GM23338 (cell line): ENCODE results near the gene DESI2.

Experiments
- CREB1 ChIP-seq: fragments of 250-450 bp; sonication (Bioruptor Pico); IDR thresholded peaks from 2 replicates; pipeline ENCODE4 v1.5.0; 2020; ENCODE audit warnings: low read depth, mild to moderate bottlenecking, moderate library complexity
- CTCF ChIP-seq, 2 experiments: fragments of 200-600 bp in 1 of 2; sonication (generic) in 1 of 2; conservative IDR thresholded peaks; 2 replicates each; pipeline versions ENCODE4 v1.5.1 to v1.6.1; 2016 to 2017; ENCODE audit warnings: antibody characterized with exemption in 2 of 2, low read depth in 2 of 2, mild to moderate bottlenecking in 2 of 2, moderate library complexity in 1 of 2
- EZH2 ChIP-seq: fragments of 200-600 bp; sonication (generic); IDR thresholded peaks from one replicate; pipeline ENCODE4 v1.8.0; 2017; ENCODE audit warnings: antibody characterized with exemption, mild to moderate bottlenecking, low read depth; ENCODE audit not compliant: unreplicated experiment
- EZH2phosphoT487 ChIP-seq: fragments of 200-600 bp; sonication (generic); IDR thresholded peaks from one replicate; pipeline ENCODE4 v1.8.1; 2018; ENCODE audit warnings: antibody characterized with exemption; ENCODE audit not compliant: unreplicated experiment
- JUNB ChIP-seq: IDR thresholded peaks from one replicate; pipeline ENCODE4 v1.6.1; 2016; ENCODE audit warnings: antibody characterized with exemption; ENCODE audit not compliant: unreplicated experiment
- NANOG ChIP-seq: IDR thresholded peaks from 2 replicates; pipeline ENCODE4 v1.6.1; 2016; ENCODE audit warnings: antibody characterized with exemption, borderline replicate concordance
- POLR2AphosphoS5 ChIP-seq: IDR thresholded peaks from 2 replicates; pipeline ENCODE4 v1.6.1; 2016; ENCODE audit warnings: antibody characterized with exemption, low read depth
- ZNF114 ChIP-seq: fragments of 250-450 bp; sonication (Bioruptor Pico); IDR thresholded peaks from 2 replicates; pipeline ENCODE4 v1.5.0; 2020; ENCODE audit warnings: mild to moderate bottlenecking, moderate library complexity
- TF ChIP-seq, protein P1 (sequence below): IDR thresholded peaks from one replicate; pipeline ENCODE4 v1.6.1; 2018; ENCODE audit warnings: antibody characterized with exemption; ENCODE audit not compliant: unreplicated experiment
- TF ChIP-seq, protein P2 (sequence below): fragments of 250-450 bp; sonication (Bioruptor Pico); IDR thresholded peaks from 2 replicates; pipeline ENCODE4 v1.5.0; 2020; ENCODE audit warnings: mild to moderate bottlenecking, moderate library complexity

GRCh38 chr1:244672946-244673682 is 20.2 kb downstream of the DESI2 start:
- TF ChIP-seq POLR2AphosphoS5 (no peak), CTCF (conservative IDR thresholded peaks at IDR 0.05; ENCODE audit: low read depth in 2 of 2) (no peak), EZH2 (no peak), EZH2phosphoT487 (no peak), NANOG (no peak), CREB1 (no peak), JUNB (no peak), ZNF114 (CRISPR knock-in tag) (no peak)
- TF ChIP-seq, protein P1, sequence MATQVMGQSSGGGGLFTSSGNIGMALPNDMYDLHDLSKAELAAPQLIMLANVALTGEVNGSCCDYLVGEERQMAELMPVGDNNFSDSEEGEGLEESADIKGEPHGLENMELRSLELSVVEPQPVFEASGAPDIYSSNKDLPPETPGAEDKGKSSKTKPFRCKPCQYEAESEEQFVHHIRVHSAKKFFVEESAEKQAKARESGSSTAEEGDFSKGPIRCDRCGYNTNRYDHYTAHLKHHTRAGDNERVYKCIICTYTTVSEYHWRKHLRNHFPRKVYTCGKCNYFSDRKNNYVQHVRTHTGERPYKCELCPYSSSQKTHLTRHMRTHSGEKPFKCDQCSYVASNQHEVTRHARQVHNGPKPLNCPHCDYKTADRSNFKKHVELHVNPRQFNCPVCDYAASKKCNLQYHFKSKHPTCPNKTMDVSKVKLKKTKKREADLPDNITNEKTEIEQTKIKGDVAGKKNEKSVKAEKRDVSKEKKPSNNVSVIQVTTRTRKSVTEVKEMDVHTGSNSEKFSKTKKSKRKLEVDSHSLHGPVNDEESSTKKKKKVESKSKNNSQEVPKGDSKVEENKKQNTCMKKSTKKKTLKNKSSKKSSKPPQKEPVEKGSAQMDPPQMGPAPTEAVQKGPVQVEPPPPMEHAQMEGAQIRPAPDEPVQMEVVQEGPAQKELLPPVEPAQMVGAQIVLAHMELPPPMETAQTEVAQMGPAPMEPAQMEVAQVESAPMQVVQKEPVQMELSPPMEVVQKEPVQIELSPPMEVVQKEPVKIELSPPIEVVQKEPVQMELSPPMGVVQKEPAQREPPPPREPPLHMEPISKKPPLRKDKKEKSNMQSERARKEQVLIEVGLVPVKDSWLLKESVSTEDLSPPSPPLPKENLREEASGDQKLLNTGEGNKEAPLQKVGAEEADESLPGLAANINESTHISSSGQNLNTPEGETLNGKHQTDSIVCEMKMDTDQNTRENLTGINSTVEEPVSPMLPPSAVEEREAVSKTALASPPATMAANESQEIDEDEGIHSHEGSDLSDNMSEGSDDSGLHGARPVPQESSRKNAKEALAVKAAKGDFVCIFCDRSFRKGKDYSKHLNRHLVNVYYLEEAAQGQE, result no peak
- TF ChIP-seq, protein P2, sequence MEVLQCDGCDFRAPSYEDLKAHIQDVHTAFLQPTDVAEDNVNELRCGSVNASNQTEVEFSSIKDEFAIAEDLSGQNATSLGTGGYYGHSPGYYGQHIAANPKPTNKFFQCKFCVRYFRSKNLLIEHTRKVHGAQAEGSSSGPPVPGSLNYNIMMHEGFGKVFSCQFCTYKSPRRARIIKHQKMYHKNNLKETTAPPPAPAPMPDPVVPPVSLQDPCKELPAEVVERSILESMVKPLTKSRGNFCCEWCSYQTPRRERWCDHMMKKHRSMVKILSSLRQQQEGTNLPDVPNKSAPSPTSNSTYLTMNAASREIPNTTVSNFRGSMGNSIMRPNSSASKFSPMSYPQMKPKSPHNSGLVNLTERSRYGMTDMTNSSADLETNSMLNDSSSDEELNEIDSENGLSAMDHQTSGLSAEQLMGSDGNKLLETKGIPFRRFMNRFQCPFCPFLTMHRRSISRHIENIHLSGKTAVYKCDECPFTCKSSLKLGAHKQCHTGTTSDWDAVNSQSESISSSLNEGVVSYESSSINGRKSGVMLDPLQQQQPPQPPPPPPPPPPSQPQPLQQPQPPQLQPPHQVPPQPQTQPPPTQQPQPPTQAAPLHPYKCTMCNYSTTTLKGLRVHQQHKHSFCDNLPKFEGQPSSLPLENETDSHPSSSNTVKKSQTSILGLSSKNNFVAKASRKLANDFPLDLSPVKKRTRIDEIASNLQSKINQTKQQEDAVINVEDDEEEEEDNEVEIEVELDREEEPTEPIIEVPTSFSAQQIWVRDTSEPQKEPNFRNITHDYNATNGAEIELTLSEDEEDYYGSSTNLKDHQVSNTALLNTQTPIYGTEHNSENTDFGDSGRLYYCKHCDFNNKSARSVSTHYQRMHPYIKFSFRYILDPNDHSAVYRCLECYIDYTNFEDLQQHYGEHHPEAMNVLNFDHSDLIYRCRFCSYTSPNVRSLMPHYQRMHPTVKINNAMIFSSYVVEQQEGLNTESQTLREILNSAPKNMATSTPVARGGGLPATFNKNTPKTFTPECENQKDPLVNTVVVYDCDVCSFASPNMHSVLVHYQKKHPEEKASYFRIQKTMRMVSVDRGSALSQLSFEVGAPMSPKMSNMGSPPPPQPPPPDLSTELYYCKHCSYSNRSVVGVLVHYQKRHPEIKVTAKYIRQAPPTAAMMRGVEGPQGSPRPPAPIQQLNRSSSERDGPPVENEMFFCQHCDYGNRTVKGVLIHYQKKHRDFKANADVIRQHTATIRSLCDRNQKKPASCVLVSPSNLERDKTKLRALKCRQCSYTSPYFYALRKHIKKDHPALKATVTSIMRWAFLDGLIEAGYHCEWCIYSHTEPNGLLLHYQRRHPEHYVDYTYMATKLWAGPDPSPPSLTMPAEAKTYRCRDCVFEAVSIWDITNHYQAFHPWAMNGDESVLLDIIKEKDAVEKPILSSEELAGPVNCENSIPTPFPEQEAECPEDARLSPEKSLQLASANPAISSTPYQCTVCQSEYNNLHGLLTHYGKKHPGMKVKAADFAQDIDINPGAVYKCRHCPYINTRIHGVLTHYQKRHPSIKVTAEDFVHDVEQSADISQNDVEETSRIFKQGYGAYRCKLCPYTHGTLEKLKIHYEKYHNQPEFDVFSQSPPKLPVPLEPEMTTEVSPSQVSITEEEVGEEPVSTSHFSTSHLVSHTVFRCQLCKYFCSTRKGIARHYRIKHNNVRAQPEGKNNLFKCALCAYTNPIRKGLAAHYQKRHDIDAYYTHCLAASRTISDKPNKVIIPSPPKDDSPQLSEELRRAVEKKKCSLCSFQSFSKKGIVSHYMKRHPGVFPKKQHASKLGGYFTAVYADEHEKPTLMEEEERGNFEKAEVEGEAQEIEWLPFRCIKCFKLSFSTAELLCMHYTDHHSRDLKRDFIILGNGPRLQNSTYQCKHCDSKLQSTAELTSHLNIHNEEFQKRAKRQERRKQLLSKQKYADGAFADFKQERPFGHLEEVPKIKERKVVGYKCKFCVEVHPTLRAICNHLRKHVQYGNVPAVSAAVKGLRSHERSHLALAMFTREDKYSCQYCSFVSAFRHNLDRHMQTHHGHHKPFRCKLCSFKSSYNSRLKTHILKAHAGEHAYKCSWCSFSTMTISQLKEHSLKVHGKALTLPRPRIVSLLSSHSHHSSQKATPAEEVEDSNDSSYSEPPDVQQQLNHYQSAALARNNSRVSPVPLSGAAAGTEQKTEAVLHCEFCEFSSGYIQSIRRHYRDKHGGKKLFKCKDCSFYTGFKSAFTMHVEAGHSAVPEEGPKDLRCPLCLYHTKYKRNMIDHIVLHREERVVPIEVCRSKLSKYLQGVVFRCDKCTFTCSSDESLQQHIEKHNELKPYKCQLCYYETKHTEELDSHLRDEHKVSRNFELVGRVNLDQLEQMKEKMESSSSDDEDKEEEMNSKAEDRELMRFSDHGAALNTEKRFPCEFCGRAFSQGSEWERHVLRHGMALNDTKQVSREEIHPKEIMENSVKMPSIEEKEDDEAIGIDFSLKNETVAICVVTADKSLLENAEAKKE (CRISPR knock-in tag), result no peak
